ENCODE measurements around the gene SMU1.

GRCh38 chr9:33029231-33029786, 47.2 kb downstream of the SMU1 start:
- TF ChIP-seq CTCF (IDR thresholded peaks at IDR 0.05) (no peak), POLR2A (IDR thresholded peaks at IDR 0.05) (no peak)
